HG02840 (cell line): ENCODE data around the gene RAB2B.
A peak's percentile ranks its signal among the peaks of the same experiment; 100 is the strongest.

Experiments
- ATAC-seq: cut with Tn5 transposase; IDR thresholded peaks from one replicate; pipeline ENCODE4 v1.9.1; 2021; ENCODE audit warnings: mild to moderate bottlenecking, moderate library complexity, moderate number of reproducible peaks; ENCODE audit not compliant: unreplicated experiment, low FRiP score

RAB2B gene

GRCh38 chr14:21476925-21477681 lies at the start of gene RAB2B, which contains the start of gene TOX4:
RAB2B (minus strand) TSS chr14:21476959; CDS start chr14:21476872, 87 bp downstream.
TOX4 (plus strand) TSS chr14:21477195; CDS start chr14:21477279, 84 bp downstream.
- peak; percentile 99 for ATAC-seq

DNA sequence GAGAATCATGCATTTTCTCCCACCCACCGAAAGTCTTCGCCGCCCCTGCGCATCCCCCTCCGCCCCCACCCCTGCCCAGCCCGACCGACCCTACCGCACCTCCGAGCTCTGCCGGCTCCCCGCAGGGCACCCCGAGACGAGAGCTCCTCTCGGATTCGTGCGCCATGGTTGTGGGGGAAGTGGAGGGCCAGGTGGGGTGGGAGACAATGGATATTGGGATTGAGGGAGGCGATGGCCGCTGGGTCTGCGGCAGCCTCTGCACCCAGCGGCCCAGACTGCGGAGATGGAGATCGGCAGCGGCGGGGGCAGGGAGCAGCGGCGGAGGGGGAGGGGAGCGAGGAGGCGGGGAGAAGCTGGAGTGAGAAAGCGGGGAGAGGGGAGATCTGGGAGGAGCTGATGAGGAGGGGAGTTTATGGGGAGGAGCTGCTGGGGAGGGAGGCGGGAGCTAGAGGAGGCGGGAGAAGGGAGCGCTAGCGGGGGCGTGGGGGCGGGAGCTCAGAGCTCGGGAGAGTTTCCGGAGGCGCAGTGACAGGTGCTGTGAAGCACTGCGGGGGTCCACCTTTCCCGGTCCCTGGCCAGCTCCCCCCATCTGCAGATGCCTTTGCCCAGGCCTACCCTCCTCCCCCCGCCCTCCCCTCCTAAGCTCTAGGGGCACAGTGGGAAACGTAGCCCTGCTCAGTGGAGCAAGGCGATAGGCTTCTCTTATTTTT lies 49.4 kb upstream of the RAB2B start, which contains the start of gene SALL2:
Gene SALL2, minus strand, starts transcription at position 385 of the 710 bp plus-strand sequence. Its CDS starts 219 bp downstream, at position 166.
- ATAC-seq, result no peak

DNA sequence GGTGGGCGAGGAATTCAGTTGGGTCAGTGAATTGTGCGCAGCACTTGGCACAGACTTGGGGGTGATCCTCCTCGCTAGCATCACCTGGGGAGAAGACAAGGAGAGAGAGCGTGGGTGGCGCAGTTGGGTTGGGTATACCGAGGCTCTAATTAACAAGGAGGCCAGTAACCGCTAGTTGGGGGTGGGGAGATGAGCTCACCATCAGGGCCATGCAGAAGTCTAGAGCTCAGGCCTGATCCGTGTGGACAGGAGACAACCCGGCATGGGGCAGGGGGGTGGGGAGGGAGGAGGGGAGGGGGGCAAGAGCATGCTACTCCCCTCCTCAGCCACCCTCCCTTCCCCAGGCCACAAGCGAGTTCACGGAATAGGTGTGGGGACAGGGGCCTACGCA lies 48.8 kb upstream of the RAB2B start:
- no peak for ATAC-seq

GRCh38 chr14:21524575-21525490 lies 48.1 kb upstream of the RAB2B start:
- no peak for ATAC-seq

DNA sequence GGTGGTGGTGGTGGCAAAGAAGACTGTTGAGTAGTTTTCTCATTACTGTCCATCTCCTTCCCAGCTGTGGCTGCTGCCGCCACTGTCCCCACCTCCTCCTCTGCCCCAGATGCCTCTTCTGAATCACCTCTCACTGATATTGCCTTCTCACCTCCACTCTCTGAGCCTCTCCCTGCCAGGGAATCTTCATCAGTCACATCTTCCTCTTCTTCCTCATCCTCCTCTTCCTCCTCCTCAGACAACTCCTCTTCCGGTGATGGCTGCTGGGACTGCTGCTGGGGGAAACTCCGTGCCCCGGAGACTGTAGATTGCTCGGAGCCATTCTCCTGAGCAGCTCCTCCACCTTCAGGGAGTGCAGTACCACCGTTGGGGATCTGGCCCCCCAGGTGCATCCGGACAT lies 46.4 kb upstream of the RAB2B start:
- no peak for ATAC-seq

GRCh38 chr14:21521501-21521900 lies 44.7 kb upstream of the RAB2B start:
- ATAC-seq, result no peak

- ATAC-seq, result no peak
Observed at GRCh38 chr14:21520767-21521166, 44.0 kb upstream of the RAB2B start.

DNA sequence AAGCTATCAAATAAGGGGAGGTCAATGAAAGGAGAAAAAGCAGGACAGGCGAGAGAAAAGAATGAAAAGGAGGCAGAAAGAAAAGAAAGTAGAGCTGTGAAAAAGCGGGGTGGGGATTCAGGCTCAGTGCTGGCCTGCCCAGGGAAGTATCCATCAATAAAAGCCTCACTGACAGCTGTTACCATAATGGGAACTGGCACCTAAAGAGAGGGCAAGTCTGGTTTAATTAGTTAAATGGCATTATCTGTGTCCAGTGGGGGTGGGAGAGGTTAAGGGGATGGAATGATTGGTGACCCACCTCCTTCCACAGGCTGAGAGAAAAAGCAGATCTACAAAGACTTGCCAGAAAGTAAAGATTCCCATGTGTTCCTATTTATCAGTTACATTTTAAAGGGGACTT lies 42.0 kb upstream of the RAB2B start:
- no peak for ATAC-seq

DNA sequence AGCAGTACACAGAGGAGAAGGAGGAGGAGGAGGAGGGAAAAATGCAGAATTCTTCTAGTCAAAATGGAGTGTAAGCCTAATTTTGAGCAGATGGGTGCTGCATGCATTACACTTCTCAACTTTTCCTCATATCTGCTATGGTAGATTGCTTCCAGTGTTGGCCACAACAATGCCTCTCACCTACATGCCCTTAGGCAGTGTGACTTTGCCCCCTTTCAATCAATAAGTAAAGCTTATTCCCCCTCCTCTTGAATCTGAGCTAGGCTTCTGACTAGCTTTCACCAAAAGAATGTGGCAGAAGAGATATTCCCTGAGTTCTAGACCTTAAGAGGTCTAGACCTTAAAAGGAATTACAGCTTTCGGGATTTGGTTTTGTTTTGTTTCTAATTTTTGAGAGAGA lies 37.6 kb upstream of the RAB2B start:
- no peak for ATAC-seq

GRCh38 chr14:21510735-21511657 lies 34.2 kb upstream of the RAB2B start, which contains the start of gene METTL3:
METTL3 (minus strand) TSS chr14:21511340; CDS start chr14:21511223, 117 bp downstream.
- ATAC-seq, result peak; percentile 97

GRCh38 chr14:21509432-21510143 lies 32.8 kb upstream of the RAB2B start:
- ATAC-seq, result no peak

- no peak for ATAC-seq
Observed at GRCh38 chr14:21506557-21506956, 29.8 kb upstream of the RAB2B start.

GRCh38 chr14:21505012-21505553 lies 28.3 kb upstream of the RAB2B start:
- ATAC-seq, result peak; percentile 78

DNA sequence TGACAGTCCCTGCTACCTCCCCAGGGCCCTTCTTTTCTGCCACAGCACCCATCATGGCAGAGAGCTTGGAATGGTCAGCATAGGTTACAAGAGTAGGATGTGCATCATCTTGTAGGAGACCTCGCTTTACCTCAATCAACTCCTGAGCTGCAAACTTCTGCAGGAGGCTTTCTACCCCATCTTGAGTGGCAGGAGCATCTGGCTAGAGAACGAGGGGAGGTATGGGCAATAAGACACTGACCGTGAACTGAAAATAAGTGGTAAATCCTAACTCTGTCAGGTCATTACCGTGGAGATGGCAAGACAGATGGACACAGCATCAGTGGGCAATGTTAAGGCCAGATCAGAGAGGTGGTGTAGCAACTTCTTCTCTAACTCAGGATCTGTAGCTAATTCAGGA lies 26.6 kb upstream of the RAB2B start:
- no peak for ATAC-seq

DNA sequence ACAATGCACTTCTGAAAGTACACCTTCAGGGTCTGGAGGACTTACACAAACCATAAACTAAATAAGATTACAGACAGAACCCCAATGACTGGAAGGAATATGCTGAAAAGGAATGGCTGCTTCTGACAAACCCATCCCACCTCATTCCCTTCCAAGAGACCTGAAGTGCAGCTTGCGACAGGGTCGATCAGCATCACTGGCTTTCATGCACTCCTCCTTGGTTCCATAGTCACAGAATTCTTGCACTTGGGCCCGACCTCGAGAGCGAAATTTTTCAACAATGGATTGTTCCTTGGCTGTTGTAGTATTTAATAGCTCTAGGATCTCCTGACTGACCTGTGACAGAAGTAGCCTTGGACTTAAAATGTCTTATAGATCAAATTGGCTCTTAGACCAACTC lies 24.8 kb upstream of the RAB2B start:
- no peak for ATAC-seq

GRCh38 chr14:21498540-21499526 lies 22.1 kb upstream of the RAB2B start:
- no peak for ATAC-seq

DNA sequence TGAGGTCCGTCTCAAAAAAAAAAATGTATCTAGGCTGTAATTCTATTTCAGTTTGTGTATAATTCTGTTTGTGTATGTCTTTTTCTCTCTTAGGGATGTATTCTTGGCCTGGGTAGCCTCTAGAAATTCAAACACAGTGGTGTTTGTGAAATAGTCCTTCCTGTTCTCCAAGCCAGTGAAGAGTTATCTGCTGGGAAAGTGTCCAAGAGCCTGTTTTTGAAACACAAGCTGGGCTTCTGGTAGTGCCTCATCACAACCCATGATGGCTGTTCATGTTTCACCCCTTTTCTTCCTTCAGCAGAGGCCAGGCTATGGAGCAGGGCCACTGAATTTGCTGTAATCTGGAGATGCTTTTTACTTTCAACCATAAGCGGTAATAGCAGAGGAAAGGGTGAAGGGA lies 19.7 kb upstream of the RAB2B start:
- no peak for ATAC-seq
